Measurements from ENCODE around the gene SLC25A12. TPM values are rescaled to one million over a fixed set of nuclear protein-coding genes. Genes with fewer than 3 reads are reported as not detected.
A peak's percentile ranks its signal among the peaks of the same experiment; 100 is the strongest.

SLC25A12 gene
- total and polyA plus RNA-seq, 9 of the 15 experiments (the other 6 are each of a cell fraction or from before 2014, with no cell fraction given) = 13.5 to 36.5 (median 21.7) TPM

GRCh38 chr2:171922230-171923022 is 28.4 kb upstream of the SLC25A12 start, which contains the start of gene HAT1 (continued):
- TF ChIP-seq CREM (IDR thresholded peaks at IDR 0.05; ENCODE audit: low read depth) = peak; percentile 98
- TF ChIP-seq ZNF395 (CRISPR knock-in tag; IDR thresholded peaks at IDR 0.05) = peak; percentile 81; the same call in 1 of the 2 replicates
- TF ChIP-seq NONO (IDR thresholded peaks at IDR 0.05; ENCODE audit: low read depth in 2 of 2, low read length in 1 of 2) = peak in 1 of 2 experiments; percentile 86; a peak in 2 of 4 replicates
- no peak for TF ChIP-seq NR0B1 (IDR thresholded peaks at IDR 0.05; ENCODE audit: partially characterized antibody)
- no peak for TF ChIP-seq ZNF280B (CRISPR knock-in tag; IDR thresholded peaks at IDR 0.05)
- TF ChIP-seq ELK3 (CRISPR knock-in tag; IDR thresholded peaks at IDR 0.05) = no peak
- TF ChIP-seq SP2 (IDR thresholded peaks at IDR 0.05; ENCODE audit: extremely low read depth, low read depth, low read length, poor library complexity, severe bottlenecking) = no peak
- TF ChIP-seq MNT (conservative IDR thresholded peaks at IDR 0.05) = peak; percentile 74 to 86
- TF ChIP-seq EWSR1 (IDR thresholded peaks at IDR 0.05; ENCODE audit: borderline replicate concordance, low read depth, partially characterized antibody) = no peak
- TF ChIP-seq PKNOX1 (IDR thresholded peaks at IDR 0.05) = peak; percentile 82
- no peak for TF ChIP-seq ZNF324 (CRISPR knock-in tag; IDR thresholded peaks at IDR 0.05)
- TF ChIP-seq ZNF121 (CRISPR knock-in tag; conservative IDR thresholded peaks at IDR 0.05) = no peak
- TF ChIP-seq SMARCE1 (IDR thresholded peaks at IDR 0.05) = peak; percentile 53; the same call in 1 of the 2 replicates
- no peak for TF ChIP-seq RNF219 (CRISPR knock-in tag; IDR thresholded peaks at IDR 0.05)
- no peak for TF ChIP-seq DNMT1 (IDR thresholded peaks at IDR 0.05)

All from K562 (cell line).